ENCODE measurements around the gene NIPSNAP3A.
"Not testable (repeated sequence)": the region's sequence is repeated elsewhere in the genome, so short reads cannot be mapped to it uniquely, and the experiment has no call there.

NIPSNAP3A gene

GRCh38 chr9:104750185-104750767 is 2.8 kb downstream of the NIPSNAP3A start:
- no peak overlapping the region for H3K4me3 ChIP-seq (replicated peaks; ENCODE audit: low read depth, low read length)
- TF ChIP-seq CTCF (IDR thresholded peaks at IDR 0.05; ENCODE audit: low read length, missing control alignments): no peak
- no peak for DNase-seq (ENCODE audit: low read depth)

GRCh38 chr9:104758974-104759373 is 11.5 kb downstream of the NIPSNAP3A start:
- no peak for TF ChIP-seq CTCF (IDR thresholded peaks at IDR 0.05; ENCODE audit: low read length, missing control alignments)
- DNase-seq (ENCODE audit: low read depth): no peak
- H3K4me3 ChIP-seq (replicated peaks; ENCODE audit: low read depth, low read length): no peak overlapping the region

DNA sequence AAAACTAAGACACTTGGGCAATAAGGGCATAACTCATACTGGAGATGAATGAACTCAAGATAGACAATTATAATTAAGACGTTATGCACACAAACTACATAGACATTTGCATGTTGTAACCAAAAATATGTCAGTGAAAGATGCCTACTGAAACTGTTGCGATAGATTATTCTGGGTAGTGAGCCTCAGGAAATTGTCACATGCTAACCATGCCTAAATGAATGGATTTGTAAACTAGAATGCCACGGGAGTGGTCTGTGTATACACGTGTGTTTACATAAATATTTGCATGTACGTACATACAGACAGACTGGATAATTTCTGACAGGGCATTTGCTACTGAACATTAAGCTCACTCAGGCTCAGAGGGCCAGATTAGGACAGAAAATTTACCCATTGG is 17.7 kb downstream of the NIPSNAP3A start:
- H3K4me3 ChIP-seq (replicated peaks; ENCODE audit: low read depth, low read length): no peak overlapping the region
- no peak for DNase-seq (ENCODE audit: low read depth)
- TF ChIP-seq CTCF (IDR thresholded peaks at IDR 0.05; ENCODE audit: low read length, missing control alignments): no peak

DNA sequence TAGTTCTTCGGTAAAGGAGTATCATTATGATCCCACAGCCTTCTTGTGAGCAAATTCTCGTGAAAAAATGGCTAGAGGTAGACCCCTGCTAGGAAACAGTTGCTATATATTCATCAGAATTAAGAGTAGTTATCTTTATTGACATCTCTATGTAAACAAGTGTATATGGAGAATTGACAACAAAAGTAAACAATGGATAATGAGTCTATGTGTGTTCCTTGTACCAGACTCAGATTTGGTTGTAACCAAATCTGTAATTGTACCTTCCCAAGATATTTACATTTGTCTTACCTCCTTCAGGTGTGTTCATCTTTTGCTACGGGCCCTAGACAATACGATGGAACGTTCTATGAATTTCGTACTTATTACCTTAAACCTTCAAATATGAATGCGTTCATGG is 18.5 kb downstream of the NIPSNAP3A start:
- no peak for TF ChIP-seq CTCF (IDR thresholded peaks at IDR 0.05; ENCODE audit: low read length, missing control alignments)
- no peak for DNase-seq (ENCODE audit: low read depth)

DNA sequence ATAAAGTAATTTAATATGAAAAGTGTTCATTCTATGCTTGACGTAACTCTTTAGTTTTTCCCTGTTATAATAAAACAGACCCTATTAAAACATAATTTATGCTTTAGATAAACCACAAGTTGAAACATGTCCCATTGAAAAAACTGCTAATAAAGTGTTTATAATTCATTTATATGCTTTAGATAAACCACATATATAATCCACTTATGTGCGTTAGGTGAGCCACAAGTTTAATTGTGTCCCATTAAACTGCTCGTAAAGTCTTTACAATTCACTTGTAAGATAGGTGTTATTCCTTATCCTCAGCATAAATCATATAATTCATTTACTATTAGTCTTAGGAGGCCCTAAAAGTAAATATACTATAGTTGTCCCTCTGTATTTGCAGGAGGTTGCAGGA is 20.0 kb downstream of the NIPSNAP3A start:
- no peak for TF ChIP-seq CTCF (IDR thresholded peaks at IDR 0.05; ENCODE audit: low read length, missing control alignments)
- DNase-seq (ENCODE audit: low read depth): no peak
- H3K4me3 ChIP-seq (replicated peaks; ENCODE audit: low read depth, low read length): no peak overlapping the region

More for the DNA sequence above, 18.5 kb downstream of the NIPSNAP3A start:
- H3K4me3 ChIP-seq (replicated peaks; ENCODE audit: low read depth, low read length): no peak overlapping the region

GRCh38 chr9:104769029-104769428 is 21.5 kb downstream of the NIPSNAP3A start:
- H3K4me3 ChIP-seq (replicated peaks; ENCODE audit: low read depth, low read length); DNase-seq (ENCODE audit: low read depth): not testable (repeated sequence)

- no peak overlapping the region for H3K4me3 ChIP-seq (replicated peaks; ENCODE audit: low read depth, low read length)
- TF ChIP-seq CTCF (IDR thresholded peaks at IDR 0.05; ENCODE audit: low read length, missing control alignments): no peak
- DNase-seq (ENCODE audit: low read depth): no peak
These were observed 22.2 kb downstream of the NIPSNAP3A start for GRCh38 chr9:104769655-104770054.

Measured in fibroblast of pulmonary artery (primary cell).